CD14-positive monocyte (primary cell): ENCODE results near the gene EEPD1. TPM values are rescaled to one million over a fixed set of nuclear protein-coding genes. Genes with fewer than 3 reads are reported as not detected.

ENCODE experiments used
- DNase-seq, 3 donors: peaks; one replicate each; pipeline ENCODE4 v3.0.0-alpha.2; 2011 to 2022
- H2AFZ ChIP-seq: 2 replicates; pipeline ENCODE4 v1.6.0; 2012; ENCODE audit warnings: mild to moderate bottlenecking, low read depth, low read length, inconsistent platforms; ENCODE audit not compliant: insufficient read depth, poor library complexity, severe bottlenecking
- H3K27ac ChIP-seq, 2 donors: 1 replicate in 1 of 2; 2 replicates in 1 of 2; pipeline ENCODE4 v1.5.1; 2012 to 2013; ENCODE audit warnings: low read length in 2 of 2, control low read depth in 1 of 2, inconsistent platforms in 1 of 2, low read depth in 1 of 2, mild to moderate bottlenecking in 1 of 2
- H3K27me3 ChIP-seq, 2 donors: one replicate each; pipeline versions ENCODE4 v1.6.0 to v1.6.1; 2011 to 2013; ENCODE audit warnings: low read length in 2 of 2; ENCODE audit not compliant: control insufficient read depth in 2 of 2, insufficient read depth in 2 of 2
- H3K36me3 ChIP-seq, 2 donors: replicated peaks in 1 of 2; 1 replicate in 1 of 2; 2 replicates in 1 of 2; pipeline versions ENCODE4 v1.5.1 to v1.6.1; 2012 to 2013; ENCODE audit warnings: low read length in 2 of 2, control low read depth in 1 of 2, inconsistent platforms in 1 of 2, mild to moderate bottlenecking in 1 of 2; ENCODE audit not compliant: insufficient read depth in 2 of 2, control insufficient read depth in 1 of 2
- H3K4me1 ChIP-seq, 2 donors: 1 replicate in 1 of 2; 2 replicates in 1 of 2; pipeline versions ENCODE4 v1.5.1 to v1.6.1; 2012 to 2013; ENCODE audit warnings: low read length in 2 of 2, control low read depth in 1 of 2, inconsistent platforms in 1 of 2, mild to moderate bottlenecking in 1 of 2, moderate library complexity in 1 of 2; ENCODE audit not compliant: insufficient read depth in 2 of 2, control insufficient read depth in 1 of 2
- H3K4me2 ChIP-seq: replicated peaks from 2 replicates; pipeline ENCODE3; 2012; ENCODE audit warnings: low read length, moderate library complexity, mild to moderate bottlenecking; ENCODE audit not compliant: poor library complexity, severe bottlenecking; ENCODE audit errors: extremely low read depth
- H3K4me3 ChIP-seq, 3 experiments: fragments of 200-600 bp in 1 of 3; sonication (generic) in 1 of 3; replicated peaks in 1 of 3; 1 replicate in 2 of 3; 2 replicates in 1 of 3; pipeline ENCODE4 v1.5.1; 2011 to 2013; ENCODE audit warnings: low read length in 3 of 3, mild to moderate bottlenecking in 3 of 3, control low read depth in 2 of 3, low read depth in 2 of 3, inconsistent platforms in 1 of 3, moderate library complexity in 1 of 3
- H3K79me2 ChIP-seq: 2 replicates; pipeline ENCODE4 v1.6.0; 2012; ENCODE audit warnings: mild to moderate bottlenecking, control low read depth, inconsistent platforms, low read length, moderate library complexity; ENCODE audit not compliant: insufficient read depth
- H3K9ac ChIP-seq: 2 replicates; pipeline ENCODE4 v1.6.0; 2017; ENCODE audit warnings: low read length, mild to moderate bottlenecking; ENCODE audit not compliant: insufficient read depth, poor library complexity, severe bottlenecking
- H3K9me3 ChIP-seq, 2 donors: replicated peaks in 1 of 2; 1 replicate in 1 of 2; 2 replicates in 1 of 2; pipeline versions ENCODE4 v1.5.1 to v1.6.1; 2012 to 2013; ENCODE audit warnings: low read length in 2 of 2, control low read depth in 1 of 2; ENCODE audit not compliant: control insufficient read depth in 1 of 2, insufficient read depth in 1 of 2
- H4K20me1 ChIP-seq: 2 replicates; pipeline ENCODE4 v1.6.0; 2012; ENCODE audit warnings: mild to moderate bottlenecking, low read length, control low read depth, moderate library complexity; ENCODE audit not compliant: insufficient read depth
- H3K27ac Mint-ChIP-seq, 7 donors: one replicate each; pipeline ENCODE4 v1.8.0; 2020; ENCODE audit warnings: mild to moderate bottlenecking in 7 of 7, mixed read lengths in 7 of 7, moderate library complexity in 6 of 7, inconsistent platforms in 2 of 7
- H3K27me3 Mint-ChIP-seq, 3 donors: one replicate each; pipeline ENCODE4 v1.8.0; 2021 to 2022; ENCODE audit warnings: low read depth in 3 of 3, mild to moderate bottlenecking in 3 of 3, mixed read lengths in 3 of 3, moderate library complexity in 3 of 3, inconsistent platforms in 1 of 3
- H3K36me3 Mint-ChIP-seq, 2 donors: one replicate each; pipeline ENCODE4 v1.8.0; 2020; ENCODE audit warnings: mixed read lengths in 2 of 2, inconsistent platforms in 1 of 2, mild to moderate bottlenecking in 1 of 2
- H3K4me1 Mint-ChIP-seq: one replicate; pipeline ENCODE4 v1.8.0; 2020; ENCODE audit warnings: mild to moderate bottlenecking, mixed read lengths
- H3K4me3 Mint-ChIP-seq, 2 donors: one replicate each; pipeline ENCODE4 v1.8.0; 2020; ENCODE audit warnings: mild to moderate bottlenecking in 2 of 2, mixed read lengths in 2 of 2, moderate library complexity in 1 of 2
- H3K9me3 Mint-ChIP-seq, 7 donors: one replicate each; pipeline ENCODE4 v1.8.0; 2020 to 2022; ENCODE audit warnings: mixed read lengths in 7 of 7, mild to moderate bottlenecking in 6 of 7, moderate library complexity in 6 of 7, inconsistent platforms in 2 of 7
- CTCF ChIP-seq: fragments of 200-600 bp; IDR thresholded peaks from one replicate; pipeline ENCODE4 v1.8.0; 2022; ENCODE audit warnings: antibody characterized with exemption, mild to moderate bottlenecking
- WGBS: methylation state at CpG from one replicate; pipeline ENCODE4 v1.1.5; 2013; ENCODE audit warnings: missing lambda C conversion rate; ENCODE audit not compliant: insufficient coverage; 5-methylcytosine and 5-hydroxymethylcytosine counted together
- intact Hi-C, 2 donors: fragments of 100-400 bp; cut with micrococcal nuclease; formaldehyde crosslinking; loops; one replicate each; pipeline versions ENCODE4 v1.15.0 to v1.15.1; 2023
- polyA plus RNA-seq, 3 donors: library from polyadenylated mRNA; depleted of rRNA in 1 of 3; unstranded in 2 of 3; stranded (reverse) in 1 of 3; fragments of 300-500 nt in 2 of 3; fragments of >200 nt in 1 of 3; fragmentation: Illumina TruSeq in 2 of 3; gene quantifications; 1 replicate in 2 of 3; 2 replicates in 1 of 3; pipeline ENCODE4 v1.2.3, GENCODE V29; 2012 to 2021

The EEPD1 gene
- polyA plus RNA-seq, 3 donors, result 8.6 to 14.4 (median 12.6) TPM

GRCh38 chr7:36131026-36131425 is 22.0 kb upstream of the EEPD1 start:
- peaks cover 0 to 2% (median 0%) of the 10 kb centered on the region in 3 donors for H3K27me3 Mint-ChIP-seq
- Histone ChIP-seq H2AFZ (no peak overlapping the region), H3K27me3 (no peaks in the 10 kb centered on the region), H3K36me3 (no peaks in the 10 kb centered on the region), H3K9me3 (no peaks in the 10 kb centered on the region), H4K20me1 (no peaks in the 10 kb centered on the region), H3K4me1 (peaks cover 0 to 13% of the 10 kb centered on the region in 2 donors), H3K4me3 (no peak overlapping the region), H3K9ac (no peak overlapping the region), H3K4me2 (no peak overlapping the region), H3K79me2 (no peaks in the 10 kb centered on the region), H3K27ac (no peak overlapping the region)
- H3K36me3 Mint-ChIP-seq, result no peaks in the 10 kb centered on the region
- H3K27ac Mint-ChIP-seq, result peak overlapping the region in 2 of 7 donors; percentile 0 to 18
- no peak overlapping the region for H3K4me3 Mint-ChIP-seq
- TF ChIP-seq CTCF, result no peak
- 92% methylated on average over 4 of the region's 4 CpGs for WGBS
- H3K4me1 Mint-ChIP-seq, result peaks cover 14% of the 10 kb centered on the region
- DNase-seq, result no peak
- peaks cover 0 to 1% (median 0%) of the 10 kb centered on the region in 7 donors for H3K9me3 Mint-ChIP-seq
- intact Hi-C loops, result no loop called here

- no peaks in the 10 kb centered on the region for H4K20me1 ChIP-seq
- Mint-ChIP-seq H3K27ac (no peak overlapping the region), H3K4me1 (peaks cover 10% of the 10 kb centered on the region), H3K4me3 (no peak overlapping the region), H3K9me3 (peaks cover 0 to 1% (median 0%) of the 10 kb centered on the region in 7 donors), H3K36me3 (no peaks in the 10 kb centered on the region), H3K27me3 (peaks cover 0 to 2% (median 0%) of the 10 kb centered on the region in 3 donors)
- 75% methylated on average over 5 of the region's 7 CpGs for WGBS
- no peaks in the 10 kb centered on the region for H3K9me3 ChIP-seq
- no peak for DNase-seq
- intact Hi-C loops, result no loop called here
- no peak overlapping the region for H3K9ac ChIP-seq
- no peaks in the 10 kb centered on the region for H3K79me2 ChIP-seq
- TF ChIP-seq CTCF, result no peak
- no peak overlapping the region for H3K4me2 ChIP-seq
- H2AFZ ChIP-seq, result no peak overlapping the region
- H3K4me3 ChIP-seq, result no peak overlapping the region
- peaks cover 0 to 9% of the 10 kb centered on the region in 2 donors for H3K4me1 ChIP-seq
- no peak overlapping the region for H3K27ac ChIP-seq
- no peaks in the 10 kb centered on the region for H3K27me3 ChIP-seq
- H3K36me3 ChIP-seq, result no peaks in the 10 kb centered on the region
Observed at GRCh38 chr7:36131499-36131898, 21.6 kb upstream of the EEPD1 start.
